PC-9 (cell line): ENCODE results near the gene ING4. TPM values are rescaled to one million over a fixed set of nuclear protein-coding genes. Genes with fewer than 3 reads are reported as not detected.
A peak's percentile ranks its signal among the peaks of the same experiment; 100 is the strongest.

Experiments used
- BruUV-seq: library from RNA; stranded (reverse); fragments of 400-500 nt; replicated peaks from 2 replicates; lab custom pipeline; 2021; lab: Mats Ljungman, UMichigan
- CTCF ChIA-PET: fragments of 300-600 bp; sonication (Branson Sonifier 250); formaldehyde crosslinking; loops from one replicate; lab custom pipeline; 2022; ENCODE audit warnings: antibody characterized with exemption; lab: Charles Lee
- POLR2A ChIA-PET: fragments of 300-600 bp; sonication (Branson Sonifier 250); formaldehyde crosslinking; loops from one replicate; lab custom pipeline; 2022; ENCODE audit warnings: antibody characterized with exemption; ENCODE audit not compliant: unreplicated experiment; lab: Charles Lee
- DNase-seq, 2 experiments: peaks; one replicate each; pipeline versions ENCODE4 v3.0.0 to v3.0.0-alpha.2; 2015 to 2022; ENCODE audit warnings: mixed read lengths in 1 of 2
- H2AFZ ChIP-seq: fragments of 200-600 bp; sonication (generic); 2 replicates; pipeline ENCODE4 v1.8.1; 2017; ENCODE audit warnings: antibody characterized with exemption
- H3F3A ChIP-seq: fragments of 200-600 bp; sonication (generic); 2 replicates; pipeline ENCODE4 v1.8.1; 2017; ENCODE audit warnings: antibody characterized with exemption, mild to moderate bottlenecking, low read depth; ENCODE audit not compliant: insufficient read depth
- H3K27ac ChIP-seq: fragments of 200-600 bp; sonication (generic); 2 replicates; pipeline ENCODE4 v1.6.1; 2016; ENCODE audit warnings: mixed run types
- H3K27me3 ChIP-seq: fragments of 200-600 bp; sonication (generic); 2 replicates; pipeline ENCODE4 v1.6.1; 2016; ENCODE audit warnings: low read depth, mixed run types; ENCODE audit not compliant: insufficient read depth
- H3K36me3 ChIP-seq: fragments of 200-600 bp; sonication (generic); 2 replicates; pipeline ENCODE4 v1.6.1; 2016; ENCODE audit warnings: low read depth, mixed run types
- H3K4me1 ChIP-seq: fragments of 200-600 bp; sonication (generic); replicated peaks from 2 replicates; pipeline ENCODE4 v1.6.1; 2016; ENCODE audit warnings: mixed run types; ENCODE audit not compliant: insufficient read depth
- H3K4me2 ChIP-seq: fragments of 200-600 bp; sonication (generic); 2 replicates; pipeline ENCODE4 v1.6.1; 2017; ENCODE audit warnings: mixed run types
- H3K4me3 ChIP-seq: fragments of 200-600 bp; sonication (generic); 2 replicates; pipeline ENCODE4 v1.6.1; 2016; ENCODE audit warnings: mixed run types
- H3K79me2 ChIP-seq: fragments of 200-600 bp; sonication (generic); 2 replicates; pipeline ENCODE4 v1.6.1; 2017; ENCODE audit warnings: low read depth, mixed run types
- H3K9me2 ChIP-seq: fragments of 200-600 bp; sonication (generic); 2 replicates; pipeline ENCODE4 v1.8.1; 2017; ENCODE audit warnings: mild to moderate bottlenecking; ENCODE audit not compliant: insufficient read depth
- H3K9me3 ChIP-seq: fragments of 200-600 bp; sonication (generic); 2 replicates; pipeline ENCODE4 v1.8.1; 2016; ENCODE audit warnings: low read depth; ENCODE audit not compliant: insufficient read depth
- H4K20me1 ChIP-seq: fragments of 200-600 bp; sonication (generic); 2 replicates; pipeline ENCODE4 v1.8.1; 2017; ENCODE audit not compliant: insufficient read depth
- EZH2 ChIP-seq: fragments of 200-600 bp; sonication (generic); IDR thresholded peaks from 2 replicates; pipeline ENCODE4 v1.8.0; 2017; ENCODE audit warnings: antibody characterized with exemption, low read depth
- intact Hi-C: fragments of 100-400 bp; cut with micrococcal nuclease; formaldehyde crosslinking; loops from one replicate; pipeline ENCODE4 v1.10.0; 2022; ENCODE audit not compliant: unreplicated experiment
- total RNA-seq: library from RNA; stranded (reverse); gene quantifications from 2 replicates; pipeline ENCODE4 v1.2.3, GENCODE V29; 2021
- TF ChIP-seq, protein P1 (sequence below): fragments of 200-600 bp; sonication (generic); conservative IDR thresholded peaks from 2 replicates; pipeline ENCODE4 v1.6.1; 2017; ENCODE audit warnings: mixed run types, antibody characterized with exemption, mild to moderate bottlenecking, moderate library complexity

Gene ING4
- total RNA-seq, 1 experiment from 2014 or later = 88.7 TPM

DNA sequence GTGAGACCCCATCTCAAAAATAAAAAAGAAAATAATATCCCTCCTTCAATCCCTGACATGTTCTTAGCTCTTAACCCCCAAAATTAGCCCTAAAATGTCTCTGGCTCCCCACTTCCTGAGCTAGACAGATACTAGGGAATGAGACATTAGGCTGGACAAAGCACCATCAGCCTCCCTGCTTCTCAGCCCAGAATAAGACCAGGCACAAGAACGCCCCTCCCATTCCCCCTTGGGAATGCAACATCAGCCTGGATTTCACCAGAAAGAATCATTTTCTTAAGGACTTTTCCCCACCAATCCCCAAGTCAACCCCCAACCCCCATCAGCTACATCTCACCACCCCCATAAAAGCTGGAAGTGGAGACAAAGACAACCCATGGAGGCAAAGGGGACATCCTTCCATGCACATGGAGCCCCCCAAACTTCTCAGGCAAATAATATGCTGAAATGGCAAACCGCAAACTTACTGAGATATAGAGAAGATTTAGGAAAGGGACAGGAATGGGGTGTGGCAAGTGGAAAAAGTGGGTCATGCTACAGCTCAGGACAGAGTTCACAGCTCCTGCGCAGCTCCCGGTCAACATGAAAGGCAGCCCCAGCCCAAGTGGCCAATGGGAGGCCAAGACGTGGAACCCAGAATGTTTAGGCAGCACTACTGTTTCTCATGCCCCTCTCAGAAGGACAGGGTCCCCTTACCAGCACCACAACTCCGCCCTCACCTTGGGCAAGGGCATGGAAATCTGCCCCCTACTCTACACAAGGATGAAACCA lies 58.5 kb downstream of the ING4 start:
- no peak overlapping the region for H2AFZ ChIP-seq
- H3K4me2 ChIP-seq = peak overlapping the region; percentile 94
- no peaks in the 10 kb centered on the region for H3K27me3 ChIP-seq
- ChIA-PET POLR2A (no interaction called here), CTCF (no interaction called here)
- intact Hi-C loops = no loop called here
- H3K36me3 ChIP-seq = peaks cover 46% of the 10 kb centered on the region
- peaks cover 57% of the 10 kb centered on the region for H3K79me2 ChIP-seq
- peaks cover 54% of the 10 kb centered on the region for H4K20me1 ChIP-seq
- H3K9me2 ChIP-seq = no peaks in the 10 kb centered on the region
- peaks cover 39% of the 10 kb centered on the region for H3F3A ChIP-seq
- peaks cover 32% of the 10 kb centered on the region for H3K4me1 ChIP-seq
- peak overlapping the region; percentile 88 for H3K4me3 ChIP-seq
- H3K27ac ChIP-seq = no peak overlapping the region
- H3K9me3 ChIP-seq = no peaks in the 10 kb centered on the region
- no TSS peak for BruUV-seq
- TF ChIP-seq, protein P1, sequence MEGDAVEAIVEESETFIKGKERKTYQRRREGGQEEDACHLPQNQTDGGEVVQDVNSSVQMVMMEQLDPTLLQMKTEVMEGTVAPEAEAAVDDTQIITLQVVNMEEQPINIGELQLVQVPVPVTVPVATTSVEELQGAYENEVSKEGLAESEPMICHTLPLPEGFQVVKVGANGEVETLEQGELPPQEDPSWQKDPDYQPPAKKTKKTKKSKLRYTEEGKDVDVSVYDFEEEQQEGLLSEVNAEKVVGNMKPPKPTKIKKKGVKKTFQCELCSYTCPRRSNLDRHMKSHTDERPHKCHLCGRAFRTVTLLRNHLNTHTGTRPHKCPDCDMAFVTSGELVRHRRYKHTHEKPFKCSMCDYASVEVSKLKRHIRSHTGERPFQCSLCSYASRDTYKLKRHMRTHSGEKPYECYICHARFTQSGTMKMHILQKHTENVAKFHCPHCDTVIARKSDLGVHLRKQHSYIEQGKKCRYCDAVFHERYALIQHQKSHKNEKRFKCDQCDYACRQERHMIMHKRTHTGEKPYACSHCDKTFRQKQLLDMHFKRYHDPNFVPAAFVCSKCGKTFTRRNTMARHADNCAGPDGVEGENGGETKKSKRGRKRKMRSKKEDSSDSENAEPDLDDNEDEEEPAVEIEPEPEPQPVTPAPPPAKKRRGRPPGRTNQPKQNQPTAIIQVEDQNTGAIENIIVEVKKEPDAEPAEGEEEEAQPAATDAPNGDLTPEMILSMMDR = no peak
- no peak for TF ChIP-seq EZH2
- no peak for DNase-seq

DNA sequence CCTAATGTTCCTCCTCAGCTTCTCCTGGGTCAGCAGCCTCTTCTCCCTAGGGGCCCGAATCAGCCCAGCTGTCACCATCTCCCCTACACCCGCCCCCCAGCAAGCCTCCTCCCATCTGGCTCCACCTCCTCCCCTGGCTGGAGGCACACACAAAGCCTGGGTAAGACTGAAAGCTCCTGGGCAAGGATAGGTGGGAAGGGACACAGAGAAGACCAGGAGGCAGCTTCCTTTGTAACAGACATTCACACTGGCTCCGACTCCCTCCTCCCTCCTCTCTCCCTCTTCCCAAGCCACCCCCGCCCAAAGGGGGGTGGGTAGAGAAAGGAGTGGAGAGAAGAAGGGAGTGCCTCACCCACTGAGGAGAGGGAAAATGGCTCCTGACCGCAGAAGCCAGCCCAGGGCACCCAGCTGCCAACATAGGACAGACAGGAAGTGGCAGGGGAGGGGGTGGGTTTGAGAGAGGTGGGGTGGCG lies 59.8 kb downstream of the ING4 start:
- Histone ChIP-seq H3F3A (peaks cover 34% of the 10 kb centered on the region), H3K79me2 (peaks cover 57% of the 10 kb centered on the region), H3K4me1 (peaks cover 27% of the 10 kb centered on the region), H3K36me3 (peaks cover 59% of the 10 kb centered on the region), H3K27ac (no peak overlapping the region), H3K4me3 (no peak overlapping the region), H2AFZ (no peak overlapping the region), H3K9me3 (no peaks in the 10 kb centered on the region), H3K27me3 (no peaks in the 10 kb centered on the region), H3K4me2 (no peak overlapping the region), H3K9me2 (no peaks in the 10 kb centered on the region), H4K20me1 (peaks cover 64% of the 10 kb centered on the region)
- DNase-seq = no peak
- no TSS peak for BruUV-seq
- TF ChIP-seq EZH2 = no peak
- TF ChIP-seq, protein P1 = no peak
- POLR2A ChIA-PET = interaction anchor here (0.6 kb wide), 1 partner anchor 10 kb away, joined by 6 read pairs; no protein-coding TSS in a partner anchor
- CTCF ChIA-PET = no interaction called here
- intact Hi-C loops = no loop called here

DNA sequence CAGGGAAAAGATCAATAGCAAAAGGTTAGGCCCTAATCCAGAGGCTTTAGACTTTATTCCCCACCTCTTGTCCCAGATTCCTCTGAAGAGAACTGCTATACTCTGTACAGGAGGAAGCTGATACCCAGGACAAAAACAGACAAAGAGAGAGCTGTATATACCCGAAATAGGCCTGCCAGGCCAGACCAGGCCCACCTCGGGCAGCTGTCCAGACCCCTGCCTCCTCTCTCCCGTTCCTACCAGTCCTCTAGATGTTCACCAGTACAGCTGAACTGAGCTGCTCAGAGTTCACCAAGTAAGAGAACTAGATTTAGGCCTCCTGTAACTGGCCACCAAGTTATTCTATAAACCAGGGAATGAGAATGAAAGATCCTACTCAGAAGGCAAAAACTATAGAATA lies 60.4 kb downstream of the ING4 start:
- H3K9me2 ChIP-seq = no peaks in the 10 kb centered on the region
- no peak overlapping the region for H3K4me2 ChIP-seq
- no peak overlapping the region for H2AFZ ChIP-seq
- no peak for TF ChIP-seq EZH2
- TF ChIP-seq, protein P1 = no peak
- no peak for DNase-seq
- BruUV-seq = no TSS peak
- intact Hi-C loops = no loop called here
- peaks cover 21% of the 10 kb centered on the region for H3K4me1 ChIP-seq
- H3K36me3 ChIP-seq = peaks cover 65% of the 10 kb centered on the region
- no peaks in the 10 kb centered on the region for H3K27me3 ChIP-seq
- POLR2A ChIA-PET = no interaction called here
- H3F3A ChIP-seq = peaks cover 30% of the 10 kb centered on the region
- no peaks in the 10 kb centered on the region for H3K9me3 ChIP-seq
- H3K4me3 ChIP-seq = no peak overlapping the region
- no peak overlapping the region for H3K27ac ChIP-seq
- H3K79me2 ChIP-seq = peaks cover 57% of the 10 kb centered on the region
- peaks cover 65% of the 10 kb centered on the region for H4K20me1 ChIP-seq
- CTCF ChIA-PET = interaction anchor here (0.6 kb wide), 1 partner anchor 65 kb away, joined by 3 read pairs; no protein-coding TSS in a partner anchor

Other genes starting within 250 kb of the ING4 start
- gene CD27, start 218.2 kb downstream of the ING4 start, total RNA-seq = not detected in 2 replicates
- gene TAPBPL, start 211.1 kb downstream of the ING4 start, total RNA-seq = 26.0 and 27.8 TPM in 2 replicates
- gene VAMP1, start 192.4 kb downstream of the ING4 start, total RNA-seq = 7.7 and 9.1 TPM in 2 replicates
- 432 and 456 TPM in 2 replicates for gene MRPL51, start 169.9 kb downstream of the ING4 start, total RNA-seq
- 220 and 266 TPM in 2 replicates for gene NCAPD2, start 169.0 kb downstream of the ING4 start, total RNA-seq
- 6,143 and 8,169 TPM in 2 replicates for gene GAPDH, start 128.6 kb downstream of the ING4 start, total RNA-seq
- gene IFFO1, start 107.1 kb downstream of the ING4 start, total RNA-seq = 0.65 and 0.70 TPM in 2 replicates
- 97.5 and 101 TPM in 2 replicates for gene NOP2, start 94.8 kb downstream of the ING4 start, total RNA-seq
- gene CHD4, start 55.7 kb downstream of the ING4 start, total RNA-seq = 359 and 373 TPM in 2 replicates
- 14.2 and 14.8 TPM in 2 replicates for gene LPAR5, start 27.2 kb downstream of the ING4 start, total RNA-seq
- gene ACRBP, start 15.7 kb downstream of the ING4 start, total RNA-seq = 4.2 and 6.1 TPM in 2 replicates
- 74.3 and 106 TPM in 2 replicates for gene ZNF384, start 26.3 kb upstream of the ING4 start, total RNA-seq
- not detected in 2 replicates for gene PIANP, start 37.7 kb upstream of the ING4 start, total RNA-seq
- 88.7 and 116 TPM in 2 replicates for gene COPS7A, start 60.9 kb upstream of the ING4 start, total RNA-seq
- 349 and 379 TPM in 2 replicates for gene MLF2, start 90.0 kb upstream of the ING4 start, total RNA-seq
- 633 and 910 TPM in 2 replicates for gene PTMS, start 103.2 kb upstream of the ING4 start, total RNA-seq
- 9.4 and 10.5 TPM in 2 replicates for gene LAG3, start 109.4 kb upstream of the ING4 start, total RNA-seq
- 1.0 and 3.2 TPM in 2 replicates for gene CD4, start 126.4 kb upstream of the ING4 start, total RNA-seq
- gene GPR162, start 158.7 kb upstream of the ING4 start, total RNA-seq = 2.4 and 3.8 TPM in 2 replicates
- 0.45 and 0.52 TPM in 2 replicates for gene P3H3, start 165.3 kb upstream of the ING4 start, total RNA-seq
- gene GNB3, start 177.8 kb upstream of the ING4 start, total RNA-seq = not detected in 2 replicates
- gene CDCA3, start 188.2 kb upstream of the ING4 start, total RNA-seq = 104 and 125 TPM in 2 replicates
- gene USP5, start 189.0 kb upstream of the ING4 start, total RNA-seq = 267 and 308 TPM in 2 replicates
- 1,080 and 1,199 TPM in 2 replicates for gene TPI1, start 204.4 kb upstream of the ING4 start, total RNA-seq
- 28.9 and 30.1 TPM in 2 replicates for gene SPSB2, start 210.2 kb upstream of the ING4 start, total RNA-seq
- gene LRRC23, start 241.7 kb upstream of the ING4 start, total RNA-seq = 29.3 and 38.8 TPM in 2 replicates